H9 (cell line): ENCODE measurements around the gene ZFP91. TPM values are rescaled to one million over a fixed set of nuclear protein-coding genes. Genes with fewer than 3 reads are reported as not detected.

Experiments
- DNase-seq: peaks from one replicate; pipeline ENCODE4 v3.0.0-alpha.2; 2017
- H2AFZ ChIP-seq: one replicate; pipeline ENCODE4 v1.6.1; 2013; ENCODE audit warnings: mild to moderate bottlenecking, low read length, control low read depth, moderate library complexity
- H2AK5ac ChIP-seq: 2 replicates; pipeline ENCODE4 v1.6.1; 2013; ENCODE audit warnings: low read length, control low read depth, mixed read lengths; ENCODE audit not compliant: insufficient read length
- H2BK120ac ChIP-seq: one replicate; pipeline ENCODE4 v1.6.1; 2013; ENCODE audit warnings: low read depth, mild to moderate bottlenecking, low read length, control low read depth, inconsistent platforms; ENCODE audit not compliant: poor library complexity, severe bottlenecking
- H2BK12ac ChIP-seq: 2 replicates; pipeline ENCODE4 v1.6.1; 2013; ENCODE audit warnings: low read length, control low read depth, mixed read lengths, low read depth; ENCODE audit not compliant: insufficient read length
- H2BK15ac ChIP-seq: 2 replicates; pipeline ENCODE4 v1.6.1; 2013; ENCODE audit warnings: low read depth, low read length, control low read depth
- H2BK20ac ChIP-seq: one replicate; pipeline ENCODE4 v1.6.1; 2013; ENCODE audit warnings: low read depth, mild to moderate bottlenecking, low read length, control low read depth, inconsistent platforms; ENCODE audit not compliant: poor library complexity, severe bottlenecking
- H2BK5ac ChIP-seq: 2 replicates; pipeline ENCODE4 v1.6.1; 2013; ENCODE audit warnings: low read length, control low read depth, mixed read lengths; ENCODE audit not compliant: insufficient read length
- H3K14ac ChIP-seq: 2 replicates; pipeline ENCODE4 v1.6.1; 2013; ENCODE audit warnings: low read length, control low read depth; ENCODE audit not compliant: insufficient read depth
- H3K18ac ChIP-seq: 2 replicates; pipeline ENCODE4 v1.6.1; 2013; ENCODE audit warnings: low read depth, mild to moderate bottlenecking, mixed read lengths, low read length, control low read depth; ENCODE audit not compliant: insufficient read length
- H3K23ac ChIP-seq: 2 replicates; pipeline ENCODE4 v1.6.1; 2013; ENCODE audit warnings: low read length, control low read depth, mixed read lengths, low read depth; ENCODE audit not compliant: insufficient read length
- H3K23me2 ChIP-seq: 2 replicates; pipeline ENCODE4 v1.6.1; 2013; ENCODE audit warnings: low read depth, mild to moderate bottlenecking, mixed read lengths, low read length, control low read depth; ENCODE audit not compliant: insufficient read length, poor library complexity, severe bottlenecking
- H3K27ac ChIP-seq: 2 replicates; pipeline ENCODE4 v1.5.1; 2013; ENCODE audit warnings: low read length, control low read depth, mixed read lengths, low read depth; ENCODE audit not compliant: insufficient read length
- H3K27me3 ChIP-seq: 2 replicates; pipeline ENCODE4 v1.6.1; 2013; ENCODE audit warnings: low read length, control low read depth, inconsistent platforms; ENCODE audit not compliant: insufficient read depth
- H3K4ac ChIP-seq: 2 replicates; pipeline ENCODE4 v1.6.1; 2013; ENCODE audit warnings: low read depth, mild to moderate bottlenecking, control low read depth, inconsistent platforms, low read length, moderate library complexity
- H3K4me1 ChIP-seq: 2 replicates; pipeline ENCODE4 v1.6.1; 2013; ENCODE audit warnings: low read length, control low read depth, inconsistent platforms; ENCODE audit not compliant: insufficient read depth
- H3K4me2 ChIP-seq: 2 replicates; pipeline ENCODE4 v1.6.1; 2013; ENCODE audit warnings: low read length, control low read depth, mixed read lengths; ENCODE audit not compliant: insufficient read length, insufficient read depth
- H3K56ac ChIP-seq: 2 replicates; pipeline ENCODE4 v1.6.1; 2013; ENCODE audit warnings: low read depth, mild to moderate bottlenecking, mixed read lengths, low read length, control low read depth; ENCODE audit not compliant: insufficient read length
- H3K79me1 ChIP-seq: 2 replicates; pipeline ENCODE4 v1.6.1; 2013; ENCODE audit warnings: low read depth, mild to moderate bottlenecking, moderate library complexity, low read length, control low read depth, inconsistent platforms; ENCODE audit not compliant: insufficient read depth, poor library complexity, severe bottlenecking
- H3K79me2 ChIP-seq: 2 replicates; pipeline ENCODE4 v1.6.1; 2013; ENCODE audit warnings: low read length, control low read depth, inconsistent platforms; ENCODE audit not compliant: insufficient read depth
- H3K9ac ChIP-seq: 2 replicates; pipeline ENCODE4 v1.6.1; 2013; ENCODE audit warnings: low read length, control low read depth, mixed read lengths; ENCODE audit not compliant: insufficient read length; ENCODE audit errors: extremely low read depth
- H3K9me3 ChIP-seq: one replicate; pipeline ENCODE4 v1.6.1; 2013; ENCODE audit warnings: low read depth, low read length, inconsistent platforms; ENCODE audit not compliant: control insufficient read depth
- H3T11ph ChIP-seq: one replicate; pipeline ENCODE4 v1.6.1; 2013; ENCODE audit warnings: mild to moderate bottlenecking, low read length, control low read depth, inconsistent platforms
- H4K20me1 ChIP-seq: one replicate; pipeline ENCODE4 v1.6.1; 2013; ENCODE audit not compliant: control insufficient read depth, insufficient read length, insufficient read depth
- H4K5ac ChIP-seq: 2 replicates; pipeline ENCODE4 v1.6.1; 2013; ENCODE audit warnings: low read depth, mild to moderate bottlenecking, mixed read lengths, low read length, control low read depth; ENCODE audit not compliant: insufficient read length
- H4K8ac ChIP-seq: replicated peaks from 2 replicates; pipeline ENCODE4 v1.6.1; 2013; ENCODE audit warnings: low read length, control low read depth, mixed read lengths, low read depth; ENCODE audit not compliant: insufficient read length
- H4K91ac ChIP-seq: 2 replicates; pipeline ENCODE4 v1.6.1; 2013; ENCODE audit warnings: low read depth, mild to moderate bottlenecking, moderate library complexity, mixed read lengths, low read length, control low read depth; ENCODE audit not compliant: insufficient read length
- H3K27ac Mint-ChIP-seq, 3 experiments: 2 replicates in 2 of 3; 3 replicates in 1 of 3; pipeline ENCODE4 v1.8.0; 2020 to 2021; ENCODE audit warnings: mixed read lengths in 3 of 3, mild to moderate bottlenecking in 1 of 3, moderate library complexity in 1 of 3
- H3K27me3 Mint-ChIP-seq: 2 replicates; pipeline ENCODE4 v1.8.0; 2021; ENCODE audit warnings: low read depth, mild to moderate bottlenecking, moderate library complexity, mixed read lengths
- H3K36me3 Mint-ChIP-seq, 3 experiments: 2 replicates in 2 of 3; 3 replicates in 1 of 3; pipeline ENCODE4 v1.8.0; 2020 to 2021; ENCODE audit warnings: low read depth in 3 of 3, mixed read lengths in 3 of 3; ENCODE audit not compliant: insufficient read depth in 1 of 3
- H3K4me1 Mint-ChIP-seq, 2 experiments: 2 replicates each; pipeline ENCODE4 v1.8.0; 2020; ENCODE audit warnings: mixed read lengths in 2 of 2
- H3K4me3 Mint-ChIP-seq, 2 experiments: 2 replicates in 1 of 2; 3 replicates in 1 of 2; pipeline ENCODE4 v1.8.0; 2020 to 2021; ENCODE audit warnings: mild to moderate bottlenecking in 2 of 2, mixed read lengths in 2 of 2, moderate library complexity in 1 of 2
- H3K9me3 Mint-ChIP-seq, 2 experiments: 2 replicates in 1 of 2; 3 replicates in 1 of 2; pipeline ENCODE4 v1.8.0; 2020; ENCODE audit warnings: mild to moderate bottlenecking in 2 of 2, mixed read lengths in 2 of 2, moderate library complexity in 1 of 2
- CTCF ChIP-seq: fragments of 200-600 bp; sonication (generic); conservative IDR thresholded peaks from 3 replicates; pipeline ENCODE4 v1.8.0; 2021; ENCODE audit warnings: antibody characterized with exemption, mild to moderate bottlenecking
- WGBS: extraction: QIAGEN DNeasy Blood & Tissue Kit; methylation state at CpG from one replicate; pipeline ENCODE4 v1.1.7; 2013; ENCODE audit warnings: missing lambda C conversion rate, low lambda C conversion rate, mixed read lengths; ENCODE audit not compliant: insufficient read length; ENCODE audit errors: extremely low coverage; 5-methylcytosine and 5-hydroxymethylcytosine counted together
- total RNA-seq: library from RNA; stranded (reverse); gene quantifications from 2 replicates; pipeline ENCODE4 v1.2.1, GENCODE V29; 2021

The ZFP91 gene
- total RNA-seq, 1 experiment from 2014 or later: 32.9 TPM

- Mint-ChIP-seq H3K27me3 (peaks cover 4% of the 10 kb centered on the region), H3K4me1 (peaks cover 1 to 2% of the 10 kb centered on the region in 2 experiments; a peak in 1 of 4 replicates), H3K9me3 (peaks cover 6 to 24% of the 10 kb centered on the region in 2 experiments; a peak in 4 of 5 replicates), H3K4me3 (no peak overlapping the region), H3K27ac (no peak overlapping the region), H3K36me3 (no peaks in the 10 kb centered on the region)
- H4K20me1 ChIP-seq: no peaks in the 10 kb centered on the region
- no peak overlapping the region for H3K4me2 ChIP-seq
- H2BK5ac ChIP-seq: no peak overlapping the region
- H3K4me1 ChIP-seq: no peaks in the 10 kb centered on the region
- H2AK5ac ChIP-seq: no peak overlapping the region
- no peak overlapping the region for H2AFZ ChIP-seq
- TF ChIP-seq CTCF: no peak
- H3K14ac ChIP-seq: no peak overlapping the region
- no peak overlapping the region for H3K4ac ChIP-seq
- H3K9ac ChIP-seq: no peak overlapping the region
- no peak for DNase-seq
- no peak overlapping the region for H3K18ac ChIP-seq
- no peak overlapping the region for H3T11ph ChIP-seq
- H3K9me3 ChIP-seq: no peaks in the 10 kb centered on the region
- no peak overlapping the region for H2BK120ac ChIP-seq
- no peak overlapping the region for H3K23ac ChIP-seq
- H3K23me2 ChIP-seq: no peaks in the 10 kb centered on the region
- H3K79me1 ChIP-seq: no peaks in the 10 kb centered on the region
- H2BK12ac ChIP-seq: no peak overlapping the region
- H4K5ac ChIP-seq: no peak overlapping the region
- H4K8ac ChIP-seq: no peak overlapping the region
- no peak overlapping the region for H3K56ac ChIP-seq
- H2BK20ac ChIP-seq: no peak overlapping the region
- H3K27me3 ChIP-seq: no peaks in the 10 kb centered on the region
- H4K91ac ChIP-seq: no peak overlapping the region
- WGBS: no CpG with 5 or more reads among the region's 2 CpGs
- no peaks in the 10 kb centered on the region for H3K79me2 ChIP-seq
- no peak overlapping the region for H2BK15ac ChIP-seq
- H3K27ac ChIP-seq: no peak overlapping the region
Measured at GRCh38 chr11:58659404-58659803, 80.5 kb downstream of the ZFP91 start.
